Lower leg skin (tissue), 3 donors: Measurements from ENCODE around the gene KBTBD7.

Experiments used
- POLR2A ChIP-seq, 2 donors: fragments of 450-650 bp; IDR thresholded peaks; one replicate each; pipeline ENCODE4 v1.6.1; 2016 to 2017; ENCODE audit warnings: antibody characterized with exemption in 2 of 2, mild to moderate bottlenecking in 1 of 2, moderate library complexity in 1 of 2
- TF ChIP-seq, protein P1 (sequence below), 3 donors: fragments of 450-650 bp; IDR thresholded peaks; one replicate each; pipeline ENCODE4 v1.5.1; 2016; ENCODE audit warnings: antibody characterized with exemption in 3 of 3, mild to moderate bottlenecking in 3 of 3, moderate library complexity in 2 of 3

DNA sequence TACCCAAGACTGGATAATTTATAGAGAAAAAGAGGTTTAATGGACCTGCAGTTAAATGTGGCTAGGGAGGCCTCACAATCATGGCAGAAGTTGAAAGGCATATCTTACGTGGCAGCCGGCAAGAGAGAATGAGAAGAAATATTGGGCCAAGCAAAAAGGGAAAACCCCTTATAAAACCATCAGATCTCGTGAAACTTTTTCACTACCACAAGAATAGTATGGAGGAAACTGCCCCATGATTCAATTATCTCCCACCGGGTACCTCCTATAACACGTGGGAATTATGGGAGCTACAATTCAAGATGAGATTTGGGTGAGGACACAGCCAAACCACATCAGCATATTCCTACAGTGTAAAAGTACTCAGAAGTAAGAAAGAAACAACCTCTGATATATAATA is 4.7 kb upstream of the KBTBD7 start:
- TF ChIP-seq, protein P1, sequence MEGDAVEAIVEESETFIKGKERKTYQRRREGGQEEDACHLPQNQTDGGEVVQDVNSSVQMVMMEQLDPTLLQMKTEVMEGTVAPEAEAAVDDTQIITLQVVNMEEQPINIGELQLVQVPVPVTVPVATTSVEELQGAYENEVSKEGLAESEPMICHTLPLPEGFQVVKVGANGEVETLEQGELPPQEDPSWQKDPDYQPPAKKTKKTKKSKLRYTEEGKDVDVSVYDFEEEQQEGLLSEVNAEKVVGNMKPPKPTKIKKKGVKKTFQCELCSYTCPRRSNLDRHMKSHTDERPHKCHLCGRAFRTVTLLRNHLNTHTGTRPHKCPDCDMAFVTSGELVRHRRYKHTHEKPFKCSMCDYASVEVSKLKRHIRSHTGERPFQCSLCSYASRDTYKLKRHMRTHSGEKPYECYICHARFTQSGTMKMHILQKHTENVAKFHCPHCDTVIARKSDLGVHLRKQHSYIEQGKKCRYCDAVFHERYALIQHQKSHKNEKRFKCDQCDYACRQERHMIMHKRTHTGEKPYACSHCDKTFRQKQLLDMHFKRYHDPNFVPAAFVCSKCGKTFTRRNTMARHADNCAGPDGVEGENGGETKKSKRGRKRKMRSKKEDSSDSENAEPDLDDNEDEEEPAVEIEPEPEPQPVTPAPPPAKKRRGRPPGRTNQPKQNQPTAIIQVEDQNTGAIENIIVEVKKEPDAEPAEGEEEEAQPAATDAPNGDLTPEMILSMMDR (IDR thresholded peaks at IDR 0.05) = no peak
- TF ChIP-seq POLR2A (IDR thresholded peaks at IDR 0.05) = no peak
